Thyroid gland (tissue), 4 donors: ENCODE results near the gene LPP.

Source experiments
- CTCF ChIP-seq, 6 experiments: fragments of 200-600 bp in 3 of 6; fragments of 450-650 bp in 3 of 6; sonication (generic) in 3 of 6; IDR thresholded peaks; one replicate each; pipeline ENCODE4 v1.5.1; 2016 to 2019; ENCODE audit warnings: antibody characterized with exemption in 6 of 6, mild to moderate bottlenecking in 2 of 6, inconsistent platforms in 1 of 6, moderate library complexity in 1 of 6
- POLR2A ChIP-seq, 2 donors: fragments of 450-650 bp; IDR thresholded peaks; one replicate each; pipeline ENCODE4 v1.6.1; 2017; ENCODE audit warnings: antibody characterized with exemption in 2 of 2, mild to moderate bottlenecking in 2 of 2, moderate library complexity in 1 of 2

GRCh38 chr3:188176476-188176875, 22.5 kb downstream of the LPP start:
- no peak for TF ChIP-seq CTCF (IDR thresholded peaks at IDR 0.05)
- no peak for TF ChIP-seq POLR2A (IDR thresholded peaks at IDR 0.05)
